CD4-positive, alpha-beta T cell treated with Interleukin-21 for 1 hour (primary cell): ENCODE results near the gene MAL.

Experiments
- DNase-seq: peaks from one replicate; pipeline ENCODE4 v3.0.0-alpha.2; 2020

The MAL gene

GRCh38 chr2:95025406-95026319, at the start of gene MAL:
Gene MAL (plus strand): TSS chr2:95025708. CDS start chr2:95025793, 85 bp downstream.
- DNase-seq, result peak; percentile 60

GRCh38 chr2:94977826-94978225, 47.7 kb upstream of the MAL start:
- no peak for DNase-seq

GRCh38 chr2:94978917-94979316, 46.6 kb upstream of the MAL start:
- DNase-seq, result no peak

- DNase-seq, result no peak
Observed at GRCh38 chr2:94979406-94980375, 45.8 kb upstream of the MAL start.

GRCh38 chr2:94980406-94980805, 45.1 kb upstream of the MAL start:
- no peak for DNase-seq

GRCh38 chr2:94982156-94982555, 43.4 kb upstream of the MAL start:
- no peak for DNase-seq

GRCh38 chr2:94982675-94983074, 42.8 kb upstream of the MAL start:
- no peak for DNase-seq

GRCh38 chr2:94984964-94985575, 40.4 kb upstream of the MAL start:
- no peak for DNase-seq

- no peak for DNase-seq
Observed at GRCh38 chr2:94985636-94986035, 39.9 kb upstream of the MAL start.

GRCh38 chr2:94986392-94986963, 39.0 kb upstream of the MAL start:
- peak; percentile 31 for DNase-seq

GRCh38 chr2:94987074-94988020, 38.2 kb upstream of the MAL start:
- no peak for DNase-seq

- no peak for DNase-seq
Observed at GRCh38 chr2:94990956-94991355, 34.6 kb upstream of the MAL start.

- DNase-seq, result no peak
Observed at GRCh38 chr2:94992360-94992759, 33.1 kb upstream of the MAL start.

- DNase-seq, result no peak
Observed at GRCh38 chr2:94993176-94994062, 32.1 kb upstream of the MAL start.

GRCh38 chr2:94994063-94994913, 31.2 kb upstream of the MAL start:
- DNase-seq, result no peak

- DNase-seq, result no peak
Observed at GRCh38 chr2:94994914-94995552, 30.5 kb upstream of the MAL start.

GRCh38 chr2:94995553-94996304, 29.8 kb upstream of the MAL start:
- no peak for DNase-seq
